Sigmoid colon (tissue), 7 donors: ENCODE results near the gene TRIM41. TPM values are rescaled to one million over a fixed set of nuclear protein-coding genes. Genes with fewer than 3 reads are reported as not detected.
A peak's percentile ranks its signal among the peaks of the same experiment; 100 is the strongest.

ENCODE experiments used
- DNase-seq: peaks from one replicate; pipeline ENCODE4 v3.0.0-alpha.2; 2019
- H3K27ac ChIP-seq, 4 donors: fragments of 200-600 bp; sonication (generic); one replicate each; pipeline ENCODE4 v1.5.1; 2016 to 2019; ENCODE audit warnings: mild to moderate bottlenecking in 1 of 4
- H3K27me3 ChIP-seq, 3 donors: fragments of 200-600 bp; sonication (generic); one replicate each; pipeline ENCODE4 v1.5.1; 2019; ENCODE audit warnings: mild to moderate bottlenecking in 1 of 3
- H3K36me3 ChIP-seq, 4 donors: fragments of 200-600 bp; sonication (generic); one replicate each; pipeline ENCODE4 v1.5.1; 2016 to 2019
- H3K4me1 ChIP-seq, 4 donors: fragments of 200-600 bp; sonication (generic); one replicate each; pipeline ENCODE4 v1.5.1; 2017 to 2019
- H3K4me3 ChIP-seq, 4 donors: fragments of 200-600 bp; sonication (generic); one replicate each; pipeline ENCODE4 v1.5.1; 2017 to 2019; ENCODE audit warnings: mild to moderate bottlenecking in 2 of 4, moderate library complexity in 1 of 4
- H3K9me3 ChIP-seq, 4 donors: fragments of 200-600 bp in 3 of 4; sonication (generic) in 3 of 4; one replicate each; pipeline versions ENCODE4 v1.5.1 to v1.6.1; 2013 to 2019
- EP300 ChIP-seq, 4 donors: sonication (generic); formaldehyde crosslinking; IDR thresholded peaks; one replicate each; pipeline ENCODE4 v1.6.1; 2017; ENCODE audit warnings: antibody characterized with exemption in 4 of 4
- POLR2A ChIP-seq, 2 donors: fragments of 450-650 bp; IDR thresholded peaks; one replicate each; pipeline ENCODE4 v1.6.1; 2016; ENCODE audit warnings: antibody characterized with exemption in 2 of 2, mild to moderate bottlenecking in 2 of 2, moderate library complexity in 2 of 2
- POLR2AphosphoS5 ChIP-seq, 4 donors: sonication (generic); formaldehyde crosslinking; IDR thresholded peaks; one replicate each; pipeline ENCODE4 v1.6.1; 2017; ENCODE audit warnings: antibody characterized with exemption in 4 of 4
- WGBS, 2 donors: extraction: QIAGEN DNeasy Blood & Tissue Kit; methylation state at CpG; one replicate each; pipeline ENCODE4 v1.1.7; 2013; 5-methylcytosine and 5-hydroxymethylcytosine counted together
- intact Hi-C: fragments of 100-400 bp; cut with DNase I; formaldehyde crosslinking; loops from one replicate; pipeline ENCODE4 v1.15.1; 2023
- polyA plus RNA-seq, 3 donors: library from polyadenylated mRNA; stranded (reverse); fragments of 200-250 nt; gene quantifications; one replicate each; pipeline ENCODE4 v1.2.3, GENCODE V29; 2013
- total RNA-seq, 4 donors: library from RNA; depleted of rRNA; stranded (reverse); fragments of >200 nt; gene quantifications; one replicate each; pipeline ENCODE4 v1.1.0, GENCODE V29; 2016
- TF ChIP-seq, protein P1 (sequence below), 4 experiments: fragments of 450-650 bp in 3 of 4; fragments of 200-600 bp in 1 of 4; IDR thresholded peaks; one replicate each; pipeline ENCODE4 v1.5.1; 2016 to 2019; ENCODE audit warnings: antibody characterized with exemption in 4 of 4, mild to moderate bottlenecking in 3 of 4, moderate library complexity in 2 of 4
- donor health status: healthy with polysubstance abuse.
- donor health status: Bipolar disorder and iron deficiency.
- donor health status: healthy.

TRIM41 gene
- total and polyA plus RNA-seq, 7 donors = 8.2 to 25.3 (median 14.1) TPM

GRCh38 chr5:181258576-181258975 lies 35.5 kb downstream of the TRIM41 start:
- peaks cover 0 to 24% (median 2%) of the 10 kb centered on the region in 4 donors for H3K36me3 ChIP-seq
- peak overlapping the region in 3 of 4 donors; percentile 71 to 98 (median 80) for H3K4me3 ChIP-seq
- no peaks in the 10 kb centered on the region for H3K9me3 ChIP-seq
- no peak for DNase-seq
- WGBS, 2 donors = 30 to 68% methylated on average over 3 of the region's 3 CpGs
- peaks cover 0 to 73% (median 53%) of the 10 kb centered on the region in 4 donors for H3K4me1 ChIP-seq
- H3K27me3 ChIP-seq = no peaks in the 10 kb centered on the region
- TF ChIP-seq, protein P1, sequence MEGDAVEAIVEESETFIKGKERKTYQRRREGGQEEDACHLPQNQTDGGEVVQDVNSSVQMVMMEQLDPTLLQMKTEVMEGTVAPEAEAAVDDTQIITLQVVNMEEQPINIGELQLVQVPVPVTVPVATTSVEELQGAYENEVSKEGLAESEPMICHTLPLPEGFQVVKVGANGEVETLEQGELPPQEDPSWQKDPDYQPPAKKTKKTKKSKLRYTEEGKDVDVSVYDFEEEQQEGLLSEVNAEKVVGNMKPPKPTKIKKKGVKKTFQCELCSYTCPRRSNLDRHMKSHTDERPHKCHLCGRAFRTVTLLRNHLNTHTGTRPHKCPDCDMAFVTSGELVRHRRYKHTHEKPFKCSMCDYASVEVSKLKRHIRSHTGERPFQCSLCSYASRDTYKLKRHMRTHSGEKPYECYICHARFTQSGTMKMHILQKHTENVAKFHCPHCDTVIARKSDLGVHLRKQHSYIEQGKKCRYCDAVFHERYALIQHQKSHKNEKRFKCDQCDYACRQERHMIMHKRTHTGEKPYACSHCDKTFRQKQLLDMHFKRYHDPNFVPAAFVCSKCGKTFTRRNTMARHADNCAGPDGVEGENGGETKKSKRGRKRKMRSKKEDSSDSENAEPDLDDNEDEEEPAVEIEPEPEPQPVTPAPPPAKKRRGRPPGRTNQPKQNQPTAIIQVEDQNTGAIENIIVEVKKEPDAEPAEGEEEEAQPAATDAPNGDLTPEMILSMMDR (IDR thresholded peaks at IDR 0.05) = no peak
- no peak for TF ChIP-seq EP300 (IDR thresholded peaks at IDR 0.05)
- no peak for TF ChIP-seq POLR2AphosphoS5 (IDR thresholded peaks at IDR 0.05)
- TF ChIP-seq POLR2A (IDR thresholded peaks at IDR 0.05) = no peak
- H3K27ac ChIP-seq = peak overlapping the region in 2 of 4 donors; percentile 94 to 100
- intact Hi-C loops = no loop called here

DNA sequence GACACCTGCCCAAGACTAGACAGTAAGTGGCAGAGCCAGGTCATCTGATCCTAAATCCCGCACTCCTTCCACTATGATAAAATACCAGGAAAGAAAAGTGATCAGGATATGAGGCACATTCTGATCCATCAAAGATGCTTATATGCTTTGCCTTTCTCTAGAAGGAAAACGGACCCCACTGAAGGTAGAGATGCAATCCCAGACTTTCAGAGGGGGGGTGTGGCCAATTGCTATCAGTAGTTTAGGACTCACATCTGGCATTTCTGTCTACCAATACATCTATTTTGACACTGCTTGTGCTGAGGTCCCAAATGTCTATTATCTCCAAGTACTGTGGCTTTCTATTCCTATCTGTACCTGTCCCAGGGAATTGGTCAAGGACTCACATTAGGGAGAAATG lies 36.2 kb downstream of the TRIM41 start:
- Histone ChIP-seq H3K27me3 (no peaks in the 10 kb centered on the region), H3K9me3 (no peaks in the 10 kb centered on the region), H3K4me1 (peaks cover 0 to 66% (median 49%) of the 10 kb centered on the region in 4 donors), H3K4me3 (peak overlapping the region; percentile 71 to 98 (median 86)), H3K36me3 (peaks cover 0 to 23% (median 5%) of the 10 kb centered on the region in 4 donors), H3K27ac (peak overlapping the region in 3 of 4 donors; percentile 94 to 100 (median 100))
- 12 to 58% methylated on average over 2 of the region's 2 CpGs for WGBS, 2 donors
- intact Hi-C loops = no loop called here
- DNase-seq = no peak
- TF ChIP-seq POLR2AphosphoS5 (IDR thresholded peaks at IDR 0.05) = no peak
- TF ChIP-seq EP300 (IDR thresholded peaks at IDR 0.05) = no peak
- TF ChIP-seq POLR2A (IDR thresholded peaks at IDR 0.05) = no peak
- TF ChIP-seq, protein P1 (IDR thresholded peaks at IDR 0.05) = no peak

- peak overlapping the region; percentile 71 to 98 (median 86) for H3K4me3 ChIP-seq
- peaks cover 0 to 17% (median 5%) of the 10 kb centered on the region in 4 donors for H3K36me3 ChIP-seq
- DNase-seq = no peak
- intact Hi-C loops = loop anchor here (2.0 to 5.0 kb wide), 3 partner anchors 13 to 453 kb away; no protein-coding TSS in a partner anchor
- no peaks in the 10 kb centered on the region for H3K9me3 ChIP-seq
- no peaks in the 10 kb centered on the region for H3K27me3 ChIP-seq
- WGBS, 2 donors = 1 to 3% methylated on average over 26 of the region's 26 CpGs
- peak overlapping the region; percentile 94 to 100 (median 100) for H3K27ac ChIP-seq
- TF ChIP-seq POLR2A (IDR thresholded peaks at IDR 0.05) (no peak), POLR2AphosphoS5 (IDR thresholded peaks at IDR 0.05) (no peak), EP300 (IDR thresholded peaks at IDR 0.05) (no peak)
- TF ChIP-seq, protein P1 (IDR thresholded peaks at IDR 0.05) = no peak
- peaks cover 0 to 60% (median 45%) of the 10 kb centered on the region in 4 donors for H3K4me1 ChIP-seq
Measured at GRCh38 chr5:181259974-181260719, 37.1 kb downstream of the TRIM41 start.

DNA sequence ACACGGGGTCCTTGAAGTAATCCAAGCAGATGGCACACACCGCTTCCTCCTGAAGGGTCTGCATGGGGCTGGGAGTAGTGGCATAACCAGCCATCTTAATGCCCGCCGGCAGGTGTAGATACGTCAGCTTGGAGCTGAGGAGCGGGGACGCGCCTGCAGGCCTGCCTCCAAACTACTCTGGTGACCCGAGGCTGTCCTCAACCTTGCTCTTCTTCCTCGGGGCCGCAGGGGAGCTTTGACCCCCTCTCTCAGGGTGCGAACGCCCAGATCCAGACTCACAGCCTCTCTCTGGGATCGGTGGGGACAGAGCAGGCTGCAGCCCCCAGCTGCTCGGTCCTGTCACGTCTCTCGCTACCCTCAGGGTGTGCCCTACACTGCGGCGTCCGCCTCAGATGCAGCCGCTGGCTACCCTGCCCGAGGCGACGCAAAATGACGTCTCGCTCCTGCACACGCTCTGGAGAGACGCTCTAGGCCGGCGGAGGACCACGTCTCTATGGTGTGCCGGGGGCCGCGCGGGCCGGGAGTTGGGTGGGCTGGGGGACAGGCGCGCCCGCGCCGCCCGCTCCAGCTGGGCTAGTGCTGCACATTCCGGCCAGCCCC lies 37.7 kb downstream of the TRIM41 start, which contains the start of gene TRIM52:
Gene TRIM52, minus strand, starts transcription at position 424 of the 600 bp plus-strand sequence. Its CDS starts 330 bp downstream, at position 94.
- DNase-seq = peak; percentile 93
- H3K9me3 ChIP-seq = no peaks in the 10 kb centered on the region
- H3K4me1 ChIP-seq = peaks cover 0 to 53% (median 41%) of the 10 kb centered on the region in 4 donors
- TF ChIP-seq, protein P1 (IDR thresholded peaks at IDR 0.05) = no peak
- TF ChIP-seq POLR2A (IDR thresholded peaks at IDR 0.05) = peak; percentile 86 to 88
- TF ChIP-seq POLR2AphosphoS5 (IDR thresholded peaks at IDR 0.05) = peak; percentile 87 to 94 (median 94)
- peaks cover 0 to 12% (median 5%) of the 10 kb centered on the region in 4 donors for H3K36me3 ChIP-seq
- intact Hi-C loops = loop anchor here (1.0 to 5.0 kb wide), 5 partner anchors 14 to 454 kb away; partner anchors contain the start of genes TRIM41 and TRIM7
- peak within 1 kb of the TSS; percentile 94 to 100 (median 100) for H3K27ac ChIP-seq
- no peaks in the 10 kb centered on the region for H3K27me3 ChIP-seq
- H3K4me3 ChIP-seq = peak within 1 kb of the TSS; percentile 71 to 98 (median 86)
- 0% methylated on average over 43 of the region's 43 CpGs for WGBS, 2 donors
